Osteoblast (primary cell): ENCODE data around the gene PID1. TPM values are rescaled to one million over a fixed set of nuclear protein-coding genes. Genes with fewer than 3 reads are reported as not detected.

ENCODE experiments used
- DNase-seq: peaks from one replicate; pipeline ENCODE4 v3.0.0; 2011; ENCODE audit warnings: low spot score, mixed read lengths; ENCODE audit not compliant: insufficient read length; ENCODE audit errors: missing footprints
- H2AFZ ChIP-seq: 2 replicates; pipeline ENCODE4 v1.6.0; 2011; ENCODE audit warnings: mild to moderate bottlenecking, low read length
- H3K27ac ChIP-seq: 2 replicates; pipeline ENCODE4 v1.5.1; 2011; ENCODE audit warnings: mild to moderate bottlenecking, low read depth, low read length, moderate library complexity
- H3K27me3 ChIP-seq: 2 replicates; pipeline ENCODE4 v1.6.0; 2012; ENCODE audit warnings: mild to moderate bottlenecking, control low read depth, inconsistent platforms, low read length, moderate library complexity; ENCODE audit not compliant: insufficient read depth
- H3K36me3 ChIP-seq: 2 replicates; pipeline ENCODE4 v1.5.1; 2011; ENCODE audit warnings: mild to moderate bottlenecking, low read length, control low read depth, moderate library complexity; ENCODE audit not compliant: insufficient read depth
- H3K4me1 ChIP-seq: 2 replicates; pipeline ENCODE4 v1.5.1; 2011; ENCODE audit warnings: mild to moderate bottlenecking, low read length, control low read depth, moderate library complexity; ENCODE audit not compliant: insufficient read depth
- H3K4me2 ChIP-seq: 2 replicates; pipeline ENCODE4 v1.6.0; 2011; ENCODE audit warnings: mild to moderate bottlenecking, low read length; ENCODE audit not compliant: insufficient read depth
- H3K4me3 ChIP-seq: fragments of 200-600 bp; sonication (generic); 3 replicates; pipeline ENCODE4 v1.5.1; 2012; ENCODE audit warnings: mild to moderate bottlenecking, low read length, inconsistent platforms; ENCODE audit not compliant: insufficient read depth
- H3K79me2 ChIP-seq: 2 replicates; pipeline ENCODE4 v1.6.0; 2012; ENCODE audit warnings: mild to moderate bottlenecking, low read length, control low read depth, inconsistent platforms; ENCODE audit not compliant: insufficient read depth
- H3K9me3 ChIP-seq: 2 replicates; pipeline ENCODE4 v1.5.1; 2011; ENCODE audit warnings: low read depth, low read length, control low read depth
- H4K20me1 ChIP-seq: 2 replicates; pipeline ENCODE4 v1.6.0; 2012; ENCODE audit warnings: mild to moderate bottlenecking, low read length, control low read depth; ENCODE audit not compliant: insufficient read depth
- CTCF ChIP-seq: IDR thresholded peaks from 2 replicates; pipeline ENCODE4 v1.5.1; 2011; ENCODE audit warnings: mild to moderate bottlenecking, low read depth, low read length, moderate library complexity; ENCODE audit errors: extremely low read depth
- total RNA-seq: library from RNA; depleted of rRNA; stranded (reverse); fragments of >200 nt; gene quantifications from 2 replicates; pipeline ENCODE4 v1.2.3, GENCODE V29; 2012

PID1 gene
- total RNA-seq, 1 donor = 9.8 TPM

- Histone ChIP-seq H3K9me3 (no peaks in the 10 kb centered on the region), H3K4me2 (no peak overlapping the region), H3K4me1 (no peaks in the 10 kb centered on the region), H3K79me2 (no peaks in the 10 kb centered on the region), H3K4me3 (no peak overlapping the region), H4K20me1 (no peaks in the 10 kb centered on the region), H2AFZ (no peak overlapping the region), H3K27ac (no peak overlapping the region), H3K27me3 (no peaks in the 10 kb centered on the region), H3K36me3 (no peaks in the 10 kb centered on the region)
- TF ChIP-seq CTCF = no peak
- DNase-seq = no peak
These were observed 210.9 kb downstream of the PID1 start for GRCh38 chr2:229060147-229060546.

GRCh38 chr2:229059331-229060033 is 211.6 kb downstream of the PID1 start:
- no peak overlapping the region for H3K4me2 ChIP-seq
- no peak for TF ChIP-seq CTCF

DNA sequence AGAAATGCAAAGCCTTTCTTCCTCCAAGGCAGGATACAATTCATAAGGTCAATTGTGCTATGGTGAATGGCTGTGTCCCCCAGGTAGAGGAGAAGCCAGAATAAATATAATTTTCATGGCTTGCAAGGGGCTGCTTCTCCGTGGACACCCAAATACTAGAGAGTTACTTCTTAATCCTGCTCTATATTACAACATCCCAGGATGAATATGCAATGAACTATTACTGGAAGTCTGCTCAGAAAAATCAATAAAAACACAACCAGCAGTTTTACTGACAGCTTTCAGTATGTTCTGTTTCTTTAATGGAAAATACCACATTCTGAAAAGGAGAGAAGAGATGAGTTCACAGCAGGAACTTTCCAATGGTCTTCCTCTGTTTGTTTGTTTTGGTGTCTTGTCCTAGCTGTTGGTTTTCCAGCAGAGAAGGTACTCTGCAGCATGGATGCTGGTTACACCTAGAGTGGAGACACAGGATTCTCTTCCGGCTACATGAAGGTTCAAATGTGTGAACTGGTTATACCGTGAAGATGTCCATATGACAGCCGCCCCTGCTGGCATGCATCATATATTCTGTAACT is 213.0 kb downstream of the PID1 start:
- Histone ChIP-seq H3K9me3 (no peaks in the 10 kb centered on the region), H3K4me2 (no peak overlapping the region), H3K27ac (no peak overlapping the region), H3K27me3 (no peaks in the 10 kb centered on the region), H3K36me3 (no peaks in the 10 kb centered on the region), H3K4me1 (no peaks in the 10 kb centered on the region), H4K20me1 (no peaks in the 10 kb centered on the region), H3K4me3 (no peak overlapping the region), H2AFZ (no peak overlapping the region), H3K79me2 (no peaks in the 10 kb centered on the region)
- no peak for DNase-seq
- no peak for TF ChIP-seq CTCF

More at GRCh38 chr2:229059331-229060033, 211.6 kb downstream of the PID1 start:
- Histone ChIP-seq H3K79me2 (no peaks in the 10 kb centered on the region), H3K9me3 (no peaks in the 10 kb centered on the region), H3K4me1 (no peaks in the 10 kb centered on the region), H4K20me1 (no peaks in the 10 kb centered on the region), H3K4me3 (no peak overlapping the region), H2AFZ (no peak overlapping the region), H3K27me3 (no peaks in the 10 kb centered on the region), H3K27ac (no peak overlapping the region), H3K36me3 (no peaks in the 10 kb centered on the region)
- DNase-seq = no peak

- no peaks in the 10 kb centered on the region for H3K79me2 ChIP-seq
- H4K20me1 ChIP-seq = no peaks in the 10 kb centered on the region
- no peaks in the 10 kb centered on the region for H3K27me3 ChIP-seq
- TF ChIP-seq CTCF = no peak
- no peak overlapping the region for H3K4me2 ChIP-seq
- no peaks in the 10 kb centered on the region for H3K9me3 ChIP-seq
- no peaks in the 10 kb centered on the region for H3K4me1 ChIP-seq
- H2AFZ ChIP-seq = no peak overlapping the region
- no peak overlapping the region for H3K4me3 ChIP-seq
- no peak overlapping the region for H3K27ac ChIP-seq
- H3K36me3 ChIP-seq = no peaks in the 10 kb centered on the region
- no peak for DNase-seq
These were observed 216.8 kb downstream of the PID1 start for GRCh38 chr2:229054311-229054710.
